K562 (cell line): Measurements from ENCODE around the gene KISS1R. TPM values are rescaled to one million over a fixed set of nuclear protein-coding genes. Genes with fewer than 3 reads are reported as not detected.

Experiments used
- ATAC-seq: fragments of 200-7000 bp; cut with Tn5 transposase; 3 replicates; pipeline ENCODE4 v1.9.1; 2020; ENCODE audit warnings: moderate library complexity
- BruUV-seq: library from RNA; stranded (reverse); fragments of 400-500 nt; replicated peaks from 2 replicates; lab custom pipeline; 2021; lab: Mats Ljungman, UMichigan
- CTCF ChIA-PET: fragments of 300-600 bp; formaldehyde crosslinking; extraction: SDS; loops from one replicate; lab custom pipeline; 2021; ENCODE audit warnings: low intra/inter-chr PET ratio; lab: Yijun Ruan, JAX
- POLR2A ChIA-PET: fragments of 300-600, 350-650 bp; sonication (Branson Sonifier 250); formaldehyde crosslinking; extraction: SDS; loops from one replicate; lab custom pipeline; 2021; ENCODE audit warnings: antibody characterized with exemption, inconsistent platforms; lab: Yijun Ruan, JAX
- DNase-seq, 4 experiments: peaks; one replicate each; pipeline versions ENCODE4 v3.0.0 to v3.0.0-alpha.2; 2011 to 2018; ENCODE audit warnings: low spot score in 3 of 4, mixed read lengths in 3 of 4; ENCODE audit errors: extremely low read depth in 1 of 4
- FAIRE-seq: peaks from 2 replicates; lab custom pipeline; 2011; peaks lifted over from hg19 to GRCh38; lab: Jason Lieb, UNC
- H2AFZ ChIP-seq: 2 replicates; pipeline ENCODE4 v1.6.0; 2011; ENCODE audit warnings: low read depth, low read length, control low read depth, inconsistent platforms
- H3K27ac ChIP-seq: fragments of 200-600 bp; 3 replicates; pipeline ENCODE4 v1.8.0; 2011; ENCODE audit warnings: low read depth, mild to moderate bottlenecking, control low read depth, inconsistent platforms, low read length, moderate library complexity, mixed read lengths; ENCODE audit errors: extremely low read depth
- H3K27me3 ChIP-seq, 2 experiments: fragments of 300-600 bp in 1 of 2; 2 replicates in 1 of 2; 3 replicates in 1 of 2; pipeline versions ENCODE4 v1.6.0 to v1.8.0; 2011; ENCODE audit warnings: inconsistent platforms in 2 of 2, low read length in 2 of 2, mild to moderate bottlenecking in 1 of 2, mixed read lengths in 1 of 2, moderate library complexity in 1 of 2; ENCODE audit not compliant: control insufficient read depth in 2 of 2, insufficient read depth in 2 of 2
- H3K36me3 ChIP-seq: fragments of 300-600 bp; 3 replicates; pipeline ENCODE4 v1.8.0; 2011; ENCODE audit warnings: mild to moderate bottlenecking, low read length, inconsistent platforms; ENCODE audit not compliant: control insufficient read depth, insufficient read depth
- H3K4me1 ChIP-seq, 2 experiments: fragments of 200-600 bp in 1 of 2; replicated peaks in 1 of 2; 2 replicates in 1 of 2; 3 replicates in 1 of 2; pipeline versions ENCODE4 v1.5.1 to v1.8.0; 2011; ENCODE audit warnings: inconsistent platforms in 2 of 2, low read length in 2 of 2, mild to moderate bottlenecking in 1 of 2, mixed read lengths in 1 of 2, moderate library complexity in 1 of 2; ENCODE audit not compliant: control insufficient read depth in 2 of 2, insufficient read depth in 2 of 2
- H3K4me2 ChIP-seq: 2 replicates; pipeline ENCODE4 v1.6.1; 2011; ENCODE audit warnings: low read length, control low read depth, inconsistent platforms, mixed read lengths; ENCODE audit not compliant: insufficient read depth
- H3K4me3 ChIP-seq: fragments of 200-600 bp; sonication (generic), shearing (Covaris generic); 2 replicates; pipeline ENCODE4 v1.5.1; 2016; ENCODE audit warnings: control low read depth, inconsistent platforms
- H3K79me2 ChIP-seq: fragments of 200-600 bp; 3 replicates; pipeline ENCODE4 v1.8.0; 2011; ENCODE audit warnings: low read length, inconsistent platforms; ENCODE audit not compliant: control insufficient read depth, insufficient read depth
- H3K9ac ChIP-seq, 2 experiments: 2 replicates each; pipeline versions ENCODE4 v1.6.0 to v1.6.1; 2011; ENCODE audit warnings: low read depth in 2 of 2, low read length in 2 of 2, control low read depth in 1 of 2, inconsistent platforms in 1 of 2, mild to moderate bottlenecking in 1 of 2, mixed read lengths in 1 of 2; ENCODE audit not compliant: insufficient read depth in 1 of 2
- H3K9me1 ChIP-seq: one replicate; pipeline ENCODE4 v1.6.0; 2011; ENCODE audit warnings: inconsistent platforms, mild to moderate bottlenecking, low read length, moderate library complexity; ENCODE audit not compliant: control insufficient read depth, insufficient read depth
- H3K9me3 ChIP-seq: replicated peaks from 2 replicates; pipeline ENCODE4 v1.5.1; 2011; ENCODE audit warnings: low read depth, low read length, inconsistent platforms; ENCODE audit not compliant: control insufficient read depth, insufficient read depth
- H4K20me1 ChIP-seq: replicated peaks from 2 replicates; pipeline ENCODE4 v1.6.1; 2011; ENCODE audit warnings: low read length, inconsistent platforms, mixed read lengths; ENCODE audit not compliant: control insufficient read depth, insufficient read depth
- ATF2 ChIP-seq: sonication (generic); formaldehyde crosslinking; IDR thresholded peaks from 2 replicates; pipeline ENCODE4 v1.8.1; 2022; ENCODE audit warnings: missing genetic modification reagents
- CBFA2T2 ChIP-seq: fragments of 450-650 bp; conservative IDR thresholded peaks from 2 replicates; pipeline ENCODE4 v1.6.1; 2017; ENCODE audit warnings: mild to moderate bottlenecking
- CTCF ChIP-seq, 3 experiments: IDR thresholded peaks in 2 of 3; conservative IDR thresholded peaks in 1 of 3; 2 replicates each; pipeline ENCODE4 v1.5.1; 2011 to 2012; ENCODE audit warnings: low read length in 3 of 3, mild to moderate bottlenecking in 3 of 3, control low read depth in 2 of 3, improper control_type of control experiment in 1 of 3, inconsistent platforms in 1 of 3, low read depth in 1 of 3, mixed read lengths in 1 of 3, moderate library complexity in 1 of 3; ENCODE audit not compliant: insufficient read depth in 2 of 3
- JUND ChIP-seq, 2 experiments: IDR thresholded peaks; 2 replicates in 1 of 2; 3 replicates in 1 of 2; pipeline ENCODE4 v1.6.1; 2011; ENCODE audit warnings: borderline replicate concordance in 2 of 2, low read depth in 2 of 2, low read length in 2 of 2, improper control_type of control experiment in 1 of 2, missing biosample characterization in 1 of 2, missing genetic modification characterization in 1 of 2, missing genetic modification reagents in 1 of 2
- POLR2A ChIP-seq: fragments of 450-650 bp; conservative IDR thresholded peaks from 2 replicates; pipeline ENCODE4 v1.6.1; 2016
- POLR2B ChIP-seq: fragments of 450-650 bp; IDR thresholded peaks from 2 replicates; pipeline ENCODE4 v1.6.1; 2018; ENCODE audit warnings: low read depth; ENCODE audit not compliant: partially characterized antibody
- RAD51 ChIP-seq: fragments of 450-650 bp; IDR thresholded peaks from 2 replicates; pipeline ENCODE4 v1.7.1; 2016; ENCODE audit warnings: low read depth, mild to moderate bottlenecking, borderline replicate concordance
- RBFOX2 ChIP-seq: fragments of 200-400 bp; formaldehyde crosslinking; IDR thresholded peaks from 2 replicates; pipeline ENCODE4 v1.6.1; 2017; ENCODE audit warnings: low read depth, mild to moderate bottlenecking, low read length, moderate library complexity
- RBM22 ChIP-seq: fragments of 200-400 bp; formaldehyde crosslinking; IDR thresholded peaks from 2 replicates; pipeline ENCODE4 v1.6.1; 2018; ENCODE audit warnings: low read length, low read depth; ENCODE audit not compliant: poor library complexity, severe bottlenecking
- RBM25 ChIP-seq: fragments of 200-400 bp; formaldehyde crosslinking; IDR thresholded peaks from 2 replicates; pipeline ENCODE4 v1.6.1; 2018; ENCODE audit warnings: low read length, low read depth, moderate library complexity; ENCODE audit not compliant: severe bottlenecking
- SIX5 ChIP-seq, 2 experiments: IDR thresholded peaks; 2 replicates each; pipeline ENCODE4 v1.6.1; 2011; ENCODE audit warnings: low read length in 2 of 2, borderline replicate concordance in 1 of 2, low read depth in 1 of 2, mild to moderate bottlenecking in 1 of 2, moderate library complexity in 1 of 2; ENCODE audit not compliant: insufficient read depth in 1 of 2
- YY1 ChIP-seq, 3 experiments: IDR thresholded peaks; 2 replicates each; pipeline ENCODE4 v1.6.1; 2011; ENCODE audit warnings: low read length in 2 of 3, mild to moderate bottlenecking in 2 of 3, moderate library complexity in 2 of 3, borderline replicate concordance in 1 of 3, control low read depth in 1 of 3, low read depth in 1 of 3; ENCODE audit not compliant: insufficient read depth in 3 of 3, insufficient replicate concordance in 2 of 3, control insufficient read depth in 1 of 3, insufficient read length in 1 of 3; ENCODE audit errors: extremely low read depth in 1 of 3
- ZNF398 ChIP-seq: fragments of 250-450 bp; sonication (Bioruptor Pico); IDR thresholded peaks from 2 replicates; pipeline ENCODE4 v1.8.0; 2021; ENCODE audit warnings: moderate library complexity, mild to moderate bottlenecking, inconsistent platforms
- ZNF551 ChIP-seq: fragments of 250-450 bp; sonication (Bioruptor Pico); IDR thresholded peaks from 2 replicates; pipeline ENCODE4 v1.5.0; 2021; ENCODE audit warnings: mild to moderate bottlenecking, moderate library complexity
- ZNF79 ChIP-seq: fragments of 250-450 bp; sonication (Bioruptor Pico); IDR thresholded peaks from 2 replicates; pipeline ENCODE4 v1.4.0; 2020; ENCODE audit warnings: low read depth, mild to moderate bottlenecking, moderate library complexity
- WGBS: fragments of 100-300 bp; shearing (Covaris generic); methylation state at CpG from one replicate; pipeline ENCODE4 v1.1.6; 2016; ENCODE audit warnings: low coverage, mixed read lengths; ENCODE audit not compliant: insufficient coverage; ENCODE audit errors: missing lambda C conversion rate; 5-methylcytosine and 5-hydroxymethylcytosine counted together
- in situ Hi-C: fragments of 300-500 bp; cut with MboI; formaldehyde crosslinking; loops from 4 replicates; pipeline ENCODE4 v1.15.0; 2018; ENCODE audit warnings: inconsistent platforms, mixed read lengths
- intact Hi-C: fragments of 100-400 bp; cut with micrococcal nuclease; formaldehyde crosslinking; loops from 2 replicates; pipeline ENCODE4 v1.14.2; 2022
- polyA plus RNA-seq, 8 experiments: library from polyadenylated mRNA; depleted of rRNA in 4 of 8; stranded (reverse) in 5 of 8; unstranded in 3 of 8; fragments of >200 nt; fragmentation: Nextera tagmentation in 2 of 8; fragmentation: Illumina TruSeq in 1 of 8; extraction: Ambion mirVana in 2 of 8; extraction: Trizol in 1 of 8; gene quantifications; 2 replicates each; pipeline versions ENCODE4 v1.2.1 to v1.2.3, GENCODE V29; 2011 to 2014; ENCODE audit warnings: inconsistent platforms in 1 of 8, missing spikeins in 1 of 8
- total RNA-seq, 7 experiments: library from RNA; depleted of rRNA in 6 of 7; stranded (reverse); fragments of >200 nt in 6 of 7; fragmentation: Illumina TruSeq in 2 of 7; extraction: Trizol in 2 of 7; gene quantifications; 2 replicates each; pipeline versions ENCODE4 v1.2.1 to v1.2.3, GENCODE V29; 2011 to 2021; ENCODE audit warnings: low replicate concordance in 1 of 7

The KISS1R gene
- total and polyA plus RNA-seq, 9 of the 15 experiments (the other 6 are each of a cell fraction or from before 2014, with no cell fraction given): 0.37 to 39.4 (median 2.0) TPM

GRCh38 chr19:875265-875879 is 41.8 kb upstream of the KISS1R start:
- Histone ChIP-seq H2AFZ (no peak overlapping the region), H3K4me2 (no peak overlapping the region), H3K36me3 (peaks cover 57% of the 10 kb centered on the region; the same call in 2 of the 3 replicates), H4K20me1 (no peaks in the 10 kb centered on the region; the same call in 1 of the 2 replicates), H3K27ac (no peak overlapping the region), H3K27me3 (no peaks in the 10 kb centered on the region), H3K4me1 (peaks cover 10 to 55% of the 10 kb centered on the region in 2 experiments), H3K4me3 (no peak overlapping the region), H3K9ac (peak overlapping the region in 1 of 2 experiments; percentile 28; a peak in 1 of 4 replicates), H3K79me2 (no peaks in the 10 kb centered on the region), H3K9me1 (no peaks in the 10 kb centered on the region), H3K9me3 (no peaks in the 10 kb centered on the region)
- 91% methylated on average over 28 of the region's 28 CpGs for WGBS
- CTCF ChIA-PET: no interaction called here
- ATAC-seq (no peak), FAIRE-seq (no peak), DNase-seq (peak in 1 of 4 experiments; percentile 36)
- in situ Hi-C loops: no loop called here
- POLR2A ChIA-PET: interaction anchor here (0.6 kb wide), 2 partner anchors 19 to 86 kb away, joined by 3 to 4 read pairs; no protein-coding TSS in a partner anchor
- intact Hi-C loops: no loop called here
- no TSS peak for BruUV-seq
- TF ChIP-seq RBFOX2 (peak; percentile 9; the same call in 1 of the 2 replicates), RBM25 (no peak), ZNF551 (CRISPR knock-in tag) (no peak), JUND (IDR thresholded peaks at IDR 0.05; ENCODE audit: borderline replicate concordance, low read depth, low read length) (no peak), JUND (tag; IDR thresholded peaks at IDR 0.05; ENCODE audit: borderline replicate concordance, low read depth, low read length) (no peak), ATF2 (CRISPR knock-in tag) (no peak), POLR2B (no peak), ZNF79 (CRISPR knock-in tag) (no peak), POLR2A (peak; percentile 43; the same call in 1 of the 2 replicates), YY1 (IDR thresholded peaks at IDR 0.05; ENCODE audit: borderline replicate concordance in 1 of 3, control insufficient read depth in 1 of 3, extremely low read depth in 1 of 3, insufficient read depth in 3 of 3, insufficient read length in 1 of 3, insufficient replicate concordance in 2 of 3, low read depth in 1 of 3, low read length in 2 of 3) (no peak), CTCF (IDR thresholded peaks at IDR 0.05 in 2 of 3, conservative IDR thresholded peaks at IDR 0.05 in 1 of 3; ENCODE audit: insufficient read depth in 2 of 3, low read depth in 1 of 3, low read length in 3 of 3) (peak in 1 of 3 experiments; percentile 49; a peak in 2 of 6 replicates), RBM22 (peak; percentile 56), ZNF398 (CRISPR knock-in tag) (no peak), RAD51 (no peak), SIX5 (IDR thresholded peaks at IDR 0.05; ENCODE audit: borderline replicate concordance in 1 of 2, insufficient read depth in 1 of 2, low read depth in 1 of 2, low read length in 2 of 2) (no peak), CBFA2T2 (no peak)
